Measurements from ENCODE around the gene DENND11.

The DENND11 gene

DNA sequence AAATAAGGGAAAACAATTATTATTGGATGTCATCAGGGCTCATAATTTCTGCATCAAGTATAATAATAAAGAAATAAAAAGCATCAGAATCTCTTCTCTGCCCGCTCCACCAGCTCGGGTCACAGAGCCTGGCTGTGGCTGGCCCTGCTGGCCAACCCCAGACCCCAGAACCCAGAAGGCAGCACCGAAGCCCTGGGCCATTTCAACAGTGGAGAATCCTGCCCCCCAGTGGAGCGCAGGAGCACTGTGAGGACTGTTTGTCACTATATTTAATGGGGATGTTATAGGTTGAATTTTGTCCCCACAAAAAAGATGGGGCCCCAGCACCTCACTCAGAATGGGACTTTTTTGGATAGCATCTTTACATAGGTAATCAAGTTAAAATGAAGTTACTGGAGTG, 27.3 kb downstream of the DENND11 start:
- no peak overlapping the region for H3K4me3 ChIP-seq (ENCODE audit: low read length)
- TF ChIP-seq, protein P1, sequence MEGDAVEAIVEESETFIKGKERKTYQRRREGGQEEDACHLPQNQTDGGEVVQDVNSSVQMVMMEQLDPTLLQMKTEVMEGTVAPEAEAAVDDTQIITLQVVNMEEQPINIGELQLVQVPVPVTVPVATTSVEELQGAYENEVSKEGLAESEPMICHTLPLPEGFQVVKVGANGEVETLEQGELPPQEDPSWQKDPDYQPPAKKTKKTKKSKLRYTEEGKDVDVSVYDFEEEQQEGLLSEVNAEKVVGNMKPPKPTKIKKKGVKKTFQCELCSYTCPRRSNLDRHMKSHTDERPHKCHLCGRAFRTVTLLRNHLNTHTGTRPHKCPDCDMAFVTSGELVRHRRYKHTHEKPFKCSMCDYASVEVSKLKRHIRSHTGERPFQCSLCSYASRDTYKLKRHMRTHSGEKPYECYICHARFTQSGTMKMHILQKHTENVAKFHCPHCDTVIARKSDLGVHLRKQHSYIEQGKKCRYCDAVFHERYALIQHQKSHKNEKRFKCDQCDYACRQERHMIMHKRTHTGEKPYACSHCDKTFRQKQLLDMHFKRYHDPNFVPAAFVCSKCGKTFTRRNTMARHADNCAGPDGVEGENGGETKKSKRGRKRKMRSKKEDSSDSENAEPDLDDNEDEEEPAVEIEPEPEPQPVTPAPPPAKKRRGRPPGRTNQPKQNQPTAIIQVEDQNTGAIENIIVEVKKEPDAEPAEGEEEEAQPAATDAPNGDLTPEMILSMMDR (conservative IDR thresholded peaks at IDR 0.05; ENCODE audit: low read depth, low read length): peak; percentile 63
- no peak for DNase-seq (ENCODE audit: low read depth)

DNA sequence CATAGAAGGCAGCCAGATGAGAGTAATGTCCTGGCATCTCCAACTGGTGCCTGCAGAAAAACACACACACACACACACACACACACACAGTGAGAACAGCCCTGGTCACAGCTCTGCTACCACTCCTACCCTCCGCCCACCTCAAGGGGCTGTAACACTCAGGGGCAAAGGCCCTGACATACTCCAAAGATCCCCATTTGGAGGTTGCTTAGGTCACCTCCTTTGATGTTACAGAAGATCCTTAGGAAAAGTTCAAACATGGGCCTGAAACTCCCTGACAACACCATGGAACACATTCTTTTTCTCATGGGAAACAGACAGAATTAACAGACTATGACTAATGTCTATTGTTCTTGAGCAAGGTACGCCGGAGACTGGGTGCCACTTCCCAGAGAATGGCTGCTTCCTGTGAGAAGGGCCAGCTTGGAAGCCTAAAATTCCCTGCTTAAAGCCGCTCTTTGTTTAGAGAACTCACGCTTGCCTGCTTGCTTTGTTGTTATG, 27.7 kb downstream of the DENND11 start:
- TF ChIP-seq, protein P1 (conservative IDR thresholded peaks at IDR 0.05; ENCODE audit: low read depth, low read length): no peak
- no peak overlapping the region for H3K4me3 ChIP-seq (ENCODE audit: low read length)
- peak; percentile 55 for DNase-seq (ENCODE audit: low read depth)

DNA sequence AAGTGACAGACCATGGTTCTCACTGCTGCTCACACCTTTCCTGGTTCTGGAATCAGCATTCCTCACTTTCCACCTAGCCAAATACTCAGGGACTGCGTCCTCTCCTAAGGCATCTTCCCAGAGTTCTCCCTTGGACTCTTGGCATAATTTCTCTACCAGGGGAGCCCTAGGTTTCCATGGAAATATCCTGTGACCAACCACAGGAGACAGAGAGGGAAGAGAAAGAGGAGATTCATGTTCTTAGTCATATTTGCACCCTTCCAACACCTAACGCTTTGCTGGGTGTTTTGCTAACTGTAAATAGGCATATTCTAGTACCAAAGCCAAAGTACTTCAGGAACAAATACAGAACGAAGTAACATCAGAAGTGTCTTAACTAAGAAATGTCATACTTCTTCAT, 28.6 kb downstream of the DENND11 start:
- no peak overlapping the region for H3K4me3 ChIP-seq (ENCODE audit: low read length)
- TF ChIP-seq, protein P1 (conservative IDR thresholded peaks at IDR 0.05; ENCODE audit: low read depth, low read length): no peak
- no peak for DNase-seq (ENCODE audit: low read depth)

DNA sequence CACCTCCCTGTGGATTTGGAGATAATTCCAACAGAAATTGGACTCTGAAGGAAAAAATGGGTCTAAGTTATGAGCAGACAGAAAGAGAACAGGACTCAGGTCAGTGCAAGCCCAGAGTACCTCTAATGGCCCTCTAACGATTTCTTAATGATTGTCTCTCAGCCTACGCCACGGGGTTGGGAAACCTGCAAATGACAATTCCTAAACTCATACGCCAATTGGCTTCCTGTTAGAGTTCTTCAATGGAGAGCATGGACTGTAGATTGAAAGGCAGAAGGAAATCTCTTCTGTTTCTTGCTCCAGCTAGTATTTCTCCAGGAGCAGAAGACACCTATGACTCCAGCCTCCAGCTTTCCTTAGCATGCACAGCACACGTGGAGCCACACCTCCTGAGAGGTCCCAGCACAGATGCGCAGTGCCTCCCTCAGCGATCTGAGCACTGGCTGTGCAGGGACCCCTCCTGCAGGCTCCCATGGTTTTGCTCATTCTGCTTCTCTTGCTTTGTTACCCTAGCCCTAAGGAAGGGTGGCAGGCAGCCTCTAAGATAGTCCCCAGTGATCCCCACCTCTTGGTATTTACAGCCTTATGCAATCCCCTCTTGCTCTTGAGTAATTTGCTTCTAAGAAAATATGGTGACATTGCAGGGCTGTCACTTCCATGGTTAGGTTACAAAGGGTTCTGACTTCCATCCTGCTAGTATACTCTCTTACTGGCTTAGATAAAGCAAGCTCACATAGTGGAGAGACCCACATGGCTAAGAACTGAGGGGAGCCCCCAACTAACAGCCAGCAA, 30.1 kb downstream of the DENND11 start:
- DNase-seq (ENCODE audit: low read depth): no peak
- TF ChIP-seq, protein P1 (conservative IDR thresholded peaks at IDR 0.05; ENCODE audit: low read depth, low read length): no peak
- no peak overlapping the region for H3K4me3 ChIP-seq (ENCODE audit: low read length)

DNA sequence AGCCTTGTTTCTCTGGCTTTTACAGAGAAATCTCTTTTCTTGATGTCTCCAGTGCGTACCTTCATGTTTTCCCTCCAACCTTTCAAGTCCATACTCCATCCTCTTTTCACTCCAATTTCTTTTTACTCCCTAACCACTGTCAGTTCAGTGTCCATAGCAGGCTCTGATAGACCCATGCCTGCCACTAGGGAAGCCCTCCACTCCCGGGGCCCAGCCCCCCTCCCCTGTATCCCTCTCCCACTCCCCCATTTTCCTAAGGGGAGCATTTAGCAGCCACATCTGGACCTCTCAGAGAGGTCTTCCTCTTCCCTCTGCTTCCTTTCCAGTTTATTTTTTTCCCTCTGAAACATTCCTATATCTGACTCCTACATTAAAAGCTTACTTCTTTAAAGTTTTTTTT, 33.1 kb downstream of the DENND11 start:
- DNase-seq (ENCODE audit: low read depth): no peak
- H3K4me3 ChIP-seq (ENCODE audit: low read length): no peak overlapping the region
- TF ChIP-seq, protein P1 (conservative IDR thresholded peaks at IDR 0.05; ENCODE audit: low read depth, low read length): no peak

DNA sequence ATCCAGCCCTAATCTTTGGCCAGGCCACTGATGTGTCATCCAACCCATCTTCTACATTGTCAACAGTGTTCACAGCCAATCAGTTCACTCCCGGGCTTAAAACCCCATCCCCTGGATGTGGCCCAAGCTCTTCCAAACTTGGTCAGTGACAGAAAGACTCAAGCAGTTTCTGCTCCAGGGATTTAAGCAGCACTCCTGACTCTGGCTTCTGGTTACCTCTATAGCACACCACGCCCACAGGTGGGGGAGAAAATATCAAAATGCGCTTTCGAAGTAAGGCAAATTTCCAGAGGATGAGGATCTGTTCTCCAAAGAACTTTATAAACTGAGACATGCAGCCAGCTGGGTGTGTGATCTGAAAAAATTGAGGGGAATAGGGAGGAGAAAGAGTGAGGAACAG, 35.9 kb downstream of the DENND11 start:
- H3K4me3 ChIP-seq (ENCODE audit: low read length): no peak overlapping the region
- TF ChIP-seq, protein P1 (conservative IDR thresholded peaks at IDR 0.05; ENCODE audit: low read depth, low read length): no peak
- no peak for DNase-seq (ENCODE audit: low read depth)
